Muscle of arm (tissue), 12 donors: ENCODE results near the gene TNFRSF1A. TPM values are rescaled to one million over a fixed set of nuclear protein-coding genes. Genes with fewer than 3 reads are reported as not detected.
"Not testable (repeated sequence)": the region's sequence is repeated elsewhere in the genome, so short reads cannot be mapped to it uniquely, and the experiment has no call there.

Source experiments
- DNase-seq: peaks from one replicate; pipeline ENCODE4 v3.0.0-alpha.2; 2013
- polyA plus RNA-seq, 12 donors: library from polyadenylated mRNA; unstranded; fragments of 120-200 nt; gene quantifications; one replicate each; pipeline ENCODE4 v1.2.1, GENCODE V29; 2013; ENCODE audit not compliant: insufficient read length in 12 of 12

The TNFRSF1A gene
- polyA plus RNA-seq, 12 donors = 58.7 to 132 (median 70.6) TPM; not detected in 1

GRCh38 chr12:6360578-6361490, 19.0 kb upstream of the TNFRSF1A start:
- DNase-seq = no peak

GRCh38 chr12:6360080-6360571, 18.2 kb upstream of the TNFRSF1A start:
- no peak for DNase-seq

- no peak for DNase-seq
These were observed 17.0 kb upstream of the TNFRSF1A start for GRCh38 chr12:6358881-6359280.

GRCh38 chr12:6356374-6356820, 14.5 kb upstream of the TNFRSF1A start:
- no peak for DNase-seq

GRCh38 chr12:6355491-6356373, 13.9 kb upstream of the TNFRSF1A start:
- no peak for DNase-seq

GRCh38 chr12:6354495-6355393, 12.9 kb upstream of the TNFRSF1A start:
- DNase-seq = no peak

GRCh38 chr12:6352193-6353173, 10.6 kb upstream of the TNFRSF1A start:
- DNase-seq = no peak

- DNase-seq = no peak
These were observed 9.7 kb upstream of the TNFRSF1A start for GRCh38 chr12:6351622-6352021.

- no peak for DNase-seq
These were observed 5.8 kb upstream of the TNFRSF1A start for GRCh38 chr12:6347367-6348338.

- DNase-seq = no peak
These were observed 5.1 kb upstream of the TNFRSF1A start for GRCh38 chr12:6346942-6347341.

GRCh38 chr12:6346235-6346832, 4.5 kb upstream of the TNFRSF1A start:
- DNase-seq = no peak

GRCh38 chr12:6345319-6346091, 3.6 kb upstream of the TNFRSF1A start:
- no peak for DNase-seq

GRCh38 chr12:6344101-6344660, 2.3 kb upstream of the TNFRSF1A start:
- not testable (repeated sequence) for DNase-seq

- DNase-seq = no peak
These were observed 1.6 kb upstream of the TNFRSF1A start for GRCh38 chr12:6343518-6343917.

- DNase-seq = no peak
These were observed 439 bp upstream of the TNFRSF1A start for GRCh38 chr12:6342140-6342889.

GRCh38 chr12:6340745-6341416, 995 bp downstream of the TNFRSF1A start:
- no peak for DNase-seq
